IPS-NIHi7 (cell line): ENCODE results near the gene FSIP1.

ENCODE experiments used
- DNase-seq: peaks from one replicate; pipeline ENCODE4 v3.0.0; 2012; ENCODE audit warnings: mixed read lengths; ENCODE audit errors: extremely low spot score

FSIP1 gene

GRCh38 chr15:39792025-39792843, 9.6 kb upstream of the FSIP1 start:
- DNase-seq = no peak

GRCh38 chr15:39789736-39790135, 7.1 kb upstream of the FSIP1 start:
- no peak for DNase-seq

GRCh38 chr15:39788800-39789565, 6.3 kb upstream of the FSIP1 start:
- DNase-seq = no peak

GRCh38 chr15:39788108-39788507, 5.5 kb upstream of the FSIP1 start:
- no peak for DNase-seq

GRCh38 chr15:39787479-39787878, 4.8 kb upstream of the FSIP1 start:
- DNase-seq = no peak

GRCh38 chr15:39786447-39787056, 3.9 kb upstream of the FSIP1 start:
- peak; percentile 43 for DNase-seq

- no peak for DNase-seq
Measured at GRCh38 chr15:39785841-39786240, 3.2 kb upstream of the FSIP1 start.

GRCh38 chr15:39785139-39785538, 2.5 kb upstream of the FSIP1 start:
- no peak for DNase-seq

GRCh38 chr15:39784638-39785037, 2.0 kb upstream of the FSIP1 start:
- DNase-seq = no peak

- no peak for DNase-seq
Measured at GRCh38 chr15:39784125-39784524, 1.5 kb upstream of the FSIP1 start.

GRCh38 chr15:39783244-39783820, 691 bp upstream of the FSIP1 start:
- DNase-seq = no peak

GRCh38 chr15:39781967-39782302, 706 bp downstream of the FSIP1 start:
- no peak for DNase-seq

- DNase-seq = no peak
Measured at GRCh38 chr15:39781147-39781966, 1.3 kb downstream of the FSIP1 start.

- no peak for DNase-seq
Measured at GRCh38 chr15:39778021-39778420, 4.6 kb downstream of the FSIP1 start.

GRCh38 chr15:39777496-39777895, 5.1 kb downstream of the FSIP1 start:
- DNase-seq = no peak

GRCh38 chr15:39776068-39776467, 6.6 kb downstream of the FSIP1 start:
- DNase-seq = no peak

GRCh38 chr15:39774688-39775267, 7.9 kb downstream of the FSIP1 start:
- DNase-seq = no peak

GRCh38 chr15:39770748-39771689, 11.6 kb downstream of the FSIP1 start:
- DNase-seq = no peak

- no peak for DNase-seq
Measured at GRCh38 chr15:39767921-39768320, 14.7 kb downstream of the FSIP1 start.

GRCh38 chr15:39761006-39761405, 21.6 kb downstream of the FSIP1 start:
- no peak for DNase-seq
